NCI-H2227 (cell line): ENCODE data around the gene C1orf56.

Experiments
- DNase-seq: peaks from one replicate; lab custom pipeline; 2025; ENCODE audit not compliant: unreplicated experiment; lab: John Stamatoyannopoulos, UW

Gene C1orf56, protein sequence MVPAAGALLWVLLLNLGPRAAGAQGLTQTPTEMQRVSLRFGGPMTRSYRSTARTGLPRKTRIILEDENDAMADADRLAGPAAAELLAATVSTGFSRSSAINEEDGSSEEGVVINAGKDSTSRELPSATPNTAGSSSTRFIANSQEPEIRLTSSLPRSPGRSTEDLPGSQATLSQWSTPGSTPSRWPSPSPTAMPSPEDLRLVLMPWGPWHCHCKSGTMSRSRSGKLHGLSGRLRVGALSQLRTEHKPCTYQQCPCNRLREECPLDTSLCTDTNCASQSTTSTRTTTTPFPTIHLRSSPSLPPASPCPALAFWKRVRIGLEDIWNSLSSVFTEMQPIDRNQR

DNA sequence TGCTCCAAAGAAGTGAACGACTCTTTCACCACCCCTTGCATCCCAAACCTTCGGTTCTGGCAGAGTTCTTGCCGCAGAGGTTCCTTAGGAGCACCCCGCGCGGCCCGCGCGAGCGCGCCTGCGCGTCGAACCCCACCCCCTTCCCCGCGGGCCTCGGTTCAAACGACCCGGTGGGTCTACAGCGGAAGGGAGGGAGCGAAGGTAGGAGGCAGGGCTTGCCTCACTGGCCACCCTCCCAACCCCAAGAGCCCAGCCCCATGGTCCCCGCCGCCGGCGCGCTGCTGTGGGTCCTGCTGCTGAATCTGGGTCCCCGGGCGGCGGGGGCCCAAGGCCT, at the start of gene C1orf56:
TSS of gene C1orf56 (plus strand) at position 161 of the 334 bp plus-strand sequence. CDS start at position 258, 97 bp downstream.
- peak; percentile 89 for DNase-seq

DNA sequence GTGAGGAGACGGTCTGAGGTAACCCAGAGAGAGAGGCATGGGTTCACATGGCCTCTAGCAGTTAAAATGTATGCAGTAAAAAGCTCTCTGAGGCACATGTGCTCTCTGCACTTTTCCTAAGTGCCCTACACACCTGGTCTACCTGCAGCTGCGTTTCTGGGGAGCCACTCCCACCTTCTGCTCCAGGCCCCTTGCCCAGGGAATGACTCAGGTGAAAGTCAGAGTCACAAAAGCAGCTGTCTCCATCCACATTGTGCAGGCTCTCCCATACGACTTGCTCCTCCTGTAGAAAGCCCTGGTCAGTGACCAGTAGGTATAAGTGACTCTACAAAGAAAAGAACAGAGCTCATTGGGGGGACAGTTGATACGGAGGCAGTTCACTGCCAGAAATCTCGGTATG, 49.6 kb upstream of the C1orf56 start:
- DNase-seq: no peak

DNA sequence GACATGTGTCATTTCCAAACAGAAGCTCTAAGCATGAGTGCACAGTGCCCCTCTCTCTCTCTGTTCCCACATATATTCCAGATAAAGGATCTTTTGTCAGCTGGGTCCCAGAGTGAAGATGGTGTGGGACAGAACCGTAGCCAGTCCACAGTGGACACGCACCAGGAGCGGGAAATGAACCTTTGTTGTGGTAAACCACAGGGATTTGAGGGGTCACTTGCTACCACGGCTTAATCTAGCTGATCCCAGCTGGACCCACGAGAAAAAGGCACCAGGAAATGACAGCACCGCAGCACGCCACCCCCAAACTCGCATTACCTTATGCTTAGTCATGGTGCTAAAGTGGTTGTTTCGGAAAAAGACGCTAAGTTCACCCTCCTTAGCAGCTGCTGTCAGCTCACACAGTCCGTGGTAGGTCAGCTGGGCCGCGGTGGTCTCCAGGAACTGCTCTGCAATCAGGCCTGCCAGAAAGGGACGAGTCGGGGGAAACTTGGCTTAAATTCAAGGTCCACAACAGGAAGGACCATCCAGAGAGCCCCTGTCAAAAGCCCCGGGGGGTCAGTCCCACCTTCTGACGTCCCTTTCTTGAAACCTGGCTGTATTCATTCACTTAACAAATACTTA, 48.4 kb upstream of the C1orf56 start:
- no peak for DNase-seq

GRCh38 chr1:150999926-151000325, 47.6 kb upstream of the C1orf56 start:
- DNase-seq: no peak

GRCh38 chr1:151000408-151000807, 47.1 kb upstream of the C1orf56 start:
- no peak for DNase-seq

DNA sequence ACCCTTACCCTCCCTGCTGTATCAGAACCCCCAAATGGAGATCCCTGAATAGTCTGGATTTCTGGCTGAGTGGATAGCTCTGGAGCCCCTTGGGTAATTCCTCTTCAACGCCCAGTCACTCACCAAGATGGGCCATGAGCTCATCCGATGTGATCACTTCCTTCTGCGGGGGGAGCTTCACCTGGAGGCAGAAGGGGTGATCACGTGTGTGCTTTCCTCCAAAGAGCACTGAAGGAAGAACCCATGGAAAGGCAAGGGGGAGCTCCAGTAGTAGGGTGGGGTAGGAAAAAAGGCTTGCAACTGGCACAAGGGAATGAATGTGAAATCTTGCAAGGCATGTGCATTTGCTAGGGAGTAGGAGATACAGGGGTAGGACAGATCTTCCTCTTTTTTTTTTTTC, 45.9 kb upstream of the C1orf56 start:
- peak; percentile 14 for DNase-seq

- no peak for DNase-seq
Observed at GRCh38 chr1:151002051-151002450, 45.5 kb upstream of the C1orf56 start.

DNA sequence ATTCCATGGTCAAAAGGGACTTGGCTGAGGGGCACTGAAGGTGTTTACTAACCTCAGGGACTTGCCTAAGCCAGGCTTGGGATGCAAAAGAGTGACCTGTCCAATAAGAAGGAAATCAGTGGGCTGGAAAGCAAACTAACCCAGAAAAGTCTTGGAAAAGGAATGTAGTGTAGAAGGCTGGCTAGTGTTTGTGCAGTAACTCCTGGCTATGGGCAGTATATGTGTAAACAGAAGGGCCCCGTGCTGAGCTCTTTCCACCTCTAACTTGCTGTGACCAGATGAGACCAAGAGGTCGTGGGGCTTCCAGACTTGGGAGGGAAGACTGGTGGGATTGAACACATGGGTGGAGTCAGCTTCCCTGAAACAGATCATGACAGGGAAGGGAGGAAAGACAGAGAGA, 44.9 kb upstream of the C1orf56 start:
- DNase-seq: no peak

DNA sequence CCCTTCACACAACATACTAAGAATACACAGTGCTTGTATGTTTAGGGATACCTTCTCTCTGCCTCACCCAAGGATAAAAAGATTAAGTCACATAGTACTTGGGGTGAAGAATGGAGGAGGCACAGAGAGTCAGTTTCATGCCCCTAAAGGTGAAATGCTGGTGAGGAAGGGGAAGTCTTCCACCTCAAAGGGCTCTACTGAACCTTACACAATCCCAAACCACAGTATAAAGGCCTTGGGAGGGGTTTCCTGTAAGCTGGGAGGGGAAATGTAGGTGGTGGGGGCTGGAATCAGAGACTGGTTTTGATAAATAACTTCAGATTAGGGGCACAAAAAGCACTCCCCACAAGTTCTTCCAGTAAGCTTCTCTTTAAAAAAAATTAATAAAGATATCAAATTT, 44.4 kb upstream of the C1orf56 start:
- DNase-seq: no peak

DNA sequence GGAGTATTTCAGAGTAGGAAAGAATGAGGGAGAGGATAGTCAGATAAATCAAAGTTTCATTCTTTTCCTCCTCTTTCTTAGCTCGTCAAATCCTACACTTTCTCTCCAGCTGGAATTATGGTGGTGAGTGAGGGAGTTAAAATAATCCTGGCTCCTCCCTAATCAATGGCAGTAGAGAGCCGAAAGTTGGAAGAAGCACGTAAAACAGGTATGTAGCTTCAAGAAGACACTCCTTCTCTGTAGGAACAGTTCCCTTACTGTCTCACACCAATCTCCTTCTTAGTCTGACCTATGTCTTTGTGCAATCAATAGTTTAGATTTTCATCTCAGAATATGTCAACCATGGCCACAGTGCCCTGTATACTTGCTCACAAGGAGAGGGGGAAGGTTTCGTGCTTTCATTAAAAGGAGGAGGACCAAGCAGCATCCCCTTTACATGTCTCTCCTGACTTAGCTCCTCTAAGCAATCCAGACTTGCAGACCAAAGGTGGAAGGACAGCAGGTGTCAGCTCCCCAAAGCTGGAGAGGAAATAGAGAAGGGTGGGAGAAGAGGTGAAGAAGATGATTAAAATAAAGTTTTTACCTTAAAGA, 41.7 kb upstream of the C1orf56 start:
- DNase-seq: no peak

DNA sequence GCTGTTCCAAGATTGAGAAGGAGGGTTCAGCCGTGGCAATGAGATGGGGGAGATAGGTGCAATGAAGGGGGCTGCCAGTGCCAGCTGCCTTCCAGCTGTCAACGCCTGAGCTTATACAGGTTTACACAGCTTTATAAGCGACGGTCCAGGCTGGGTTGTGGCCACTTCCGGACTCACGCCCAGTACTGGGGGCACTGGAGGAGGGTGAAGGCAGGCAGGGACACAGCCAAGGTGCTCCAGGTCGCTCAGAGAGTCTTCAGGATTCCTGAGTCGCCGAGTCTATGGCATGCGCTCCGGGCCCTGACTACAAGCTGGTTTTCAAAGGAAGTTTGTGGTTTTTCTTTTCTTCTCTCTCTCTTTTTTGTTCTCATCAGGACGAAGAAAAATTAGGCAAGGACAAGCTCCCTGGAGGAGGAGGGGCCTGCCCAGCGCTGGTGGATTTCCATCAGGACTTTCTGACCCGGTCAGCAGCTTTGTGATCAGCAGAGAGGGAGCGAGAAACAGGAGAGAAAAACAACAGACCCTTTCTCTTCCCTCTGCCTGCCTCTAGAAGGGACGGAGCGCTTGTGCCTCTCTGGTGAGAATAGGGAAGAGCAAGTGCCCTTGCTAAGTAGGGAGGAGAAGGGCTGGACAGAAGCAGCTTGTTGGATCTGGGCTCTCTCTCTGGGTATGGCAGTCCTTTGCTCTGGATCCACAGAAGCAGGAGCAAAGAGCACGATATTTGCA, 41.1 kb upstream of the C1orf56 start, which contains the start of gene MINDY1:
TSS of gene MINDY1 (minus strand) at position 576 of the 726 bp plus-strand sequence. CDS start 4,285 bp downstream, outside the sequence.
- peak; percentile 83 for DNase-seq

DNA sequence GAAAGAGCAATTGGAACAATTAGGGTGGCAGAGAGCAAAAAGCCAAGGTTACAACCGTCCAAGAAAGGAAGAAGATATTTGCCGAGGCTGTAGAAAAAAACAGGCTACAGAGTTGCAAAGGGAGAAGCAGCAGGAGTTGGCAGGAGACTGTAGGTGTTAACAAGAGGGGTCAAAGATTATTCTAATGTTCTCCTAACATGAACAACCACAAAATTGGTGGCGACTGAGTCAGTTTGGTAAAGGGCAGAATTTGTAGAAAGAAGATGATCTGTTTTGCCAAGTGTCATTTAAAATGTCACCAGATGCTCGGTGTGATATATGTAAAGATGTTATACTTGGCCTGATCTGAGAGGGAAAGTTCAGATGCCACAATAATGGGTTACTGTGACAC, 39.7 kb upstream of the C1orf56 start:
- no peak for DNase-seq

GRCh38 chr1:151008244-151009205, 39.0 kb upstream of the C1orf56 start, which contains the start of gene PRUNE1:
TSS of gene PRUNE1 (plus strand) at chr1:151008449. CDS start at chr1:151008633, 184 bp downstream.
- DNase-seq: peak; percentile 99

DNA sequence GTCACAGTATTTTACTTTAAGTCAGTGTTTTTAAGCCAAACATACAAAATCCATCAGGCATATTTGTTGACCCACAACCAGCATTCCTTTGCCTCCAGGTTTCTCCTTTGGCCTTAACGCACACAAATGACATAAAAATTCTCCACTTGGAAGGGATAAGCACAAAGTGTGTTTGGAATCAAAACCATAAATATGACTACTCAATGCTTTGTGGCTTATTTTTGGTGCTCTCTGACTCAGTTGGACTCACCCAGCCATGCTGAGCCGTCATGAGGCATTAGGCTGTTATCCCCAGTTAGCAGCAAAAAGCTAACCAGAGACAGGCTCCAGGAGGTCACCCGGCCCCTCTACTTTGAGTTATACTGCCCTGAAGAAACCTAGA, 38.4 kb upstream of the C1orf56 start:
- DNase-seq: no peak

- no peak for DNase-seq
Observed at GRCh38 chr1:151009674-151010345, 37.7 kb upstream of the C1orf56 start.

DNA sequence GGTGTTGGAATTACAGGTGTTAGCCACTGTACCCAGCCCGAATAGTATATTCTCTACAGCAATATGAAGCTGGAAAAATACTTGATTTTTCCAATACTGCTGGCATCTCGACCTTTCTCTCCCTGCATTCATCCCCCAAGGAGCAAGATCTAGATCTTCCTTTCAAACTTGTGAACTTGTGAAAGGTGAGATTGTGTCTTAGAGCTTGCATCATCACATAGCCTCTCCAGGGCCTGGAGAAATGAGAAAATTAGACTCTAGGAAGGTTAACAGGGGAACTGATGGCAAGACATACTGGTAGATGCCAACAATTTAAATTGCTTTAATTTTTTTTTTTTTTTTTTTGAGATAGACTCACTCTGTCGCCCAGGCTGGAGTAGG, 37.2 kb upstream of the C1orf56 start:
- DNase-seq: no peak

- DNase-seq: peak; percentile 46
Observed at GRCh38 chr1:151011154-151011850, 36.2 kb upstream of the C1orf56 start.

DNA sequence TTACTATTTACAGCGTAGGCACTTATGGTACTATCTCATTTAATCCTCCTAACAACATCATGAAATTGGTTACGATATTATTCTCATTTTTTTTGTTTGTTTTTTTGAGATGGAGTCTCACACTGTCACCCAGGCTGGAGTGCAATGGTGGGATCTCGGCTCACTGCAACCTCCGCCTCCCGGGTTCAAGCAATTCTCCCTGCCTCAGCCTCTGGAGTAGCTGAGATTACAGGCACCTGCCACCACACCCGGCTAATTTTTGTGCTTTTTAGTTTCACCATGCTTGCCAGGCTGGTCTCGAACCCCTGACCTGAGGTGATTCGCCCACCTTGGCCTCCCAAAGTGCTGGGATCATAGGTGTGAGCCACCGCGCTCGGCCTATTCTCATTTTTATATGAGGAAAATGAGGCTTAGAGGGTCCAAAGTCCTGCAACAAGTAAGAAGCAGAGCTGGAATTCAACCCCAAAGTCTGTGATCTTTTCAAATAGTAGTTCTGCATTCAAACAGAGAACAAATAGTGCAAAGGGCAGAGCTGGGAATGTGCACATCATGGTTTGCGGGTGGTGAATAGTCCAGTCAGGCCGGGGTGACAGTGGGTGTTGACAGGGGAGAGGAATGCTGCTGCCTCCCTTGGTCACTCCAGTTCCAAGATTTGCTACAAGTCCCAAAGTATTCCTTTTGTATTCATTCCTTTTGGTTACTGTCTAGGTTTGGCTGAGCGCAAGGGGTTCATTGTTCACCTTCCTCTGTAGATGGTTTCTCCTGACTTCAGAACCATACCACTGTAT, 34.7 kb upstream of the C1orf56 start:
- DNase-seq: no peak
